Epithelial cell of proximal tubule (primary cell): ENCODE data around the gene SPECC1L. TPM values are rescaled to one million over a fixed set of nuclear protein-coding genes. Genes with fewer than 3 reads are reported as not detected.

Source experiments
- DNase-seq: peaks from one replicate; pipeline ENCODE4 v3.0.0-alpha.2; 2011; ENCODE audit warnings: low read depth
- H3K4me3 ChIP-seq: 2 replicates; pipeline ENCODE4 v1.5.1; 2011; ENCODE audit warnings: low read depth, mild to moderate bottlenecking, low read length
- CTCF ChIP-seq: conservative IDR thresholded peaks from 2 replicates; pipeline ENCODE4 v1.5.1; 2012; ENCODE audit warnings: low read depth, mild to moderate bottlenecking, low read length
- total RNA-seq: library from RNA; depleted of rRNA; stranded (reverse); fragments of >200 nt; gene quantifications from 2 replicates; pipeline ENCODE4 v1.2.3, GENCODE V29; 2015

The SPECC1L gene
- total RNA-seq, 1 donor from 2014 or later: 22.7 TPM

- TF ChIP-seq CTCF: no peak
Measured at GRCh38 chr22:24446260-24446611, 175.6 kb downstream of the SPECC1L start.

GRCh38 chr22:24450610-24451009 is 180.0 kb downstream of the SPECC1L start:
- DNase-seq: no peak
- TF ChIP-seq CTCF: no peak
- H3K4me3 ChIP-seq: no peak overlapping the region

More at GRCh38 chr22:24446260-24446611, 175.6 kb downstream of the SPECC1L start:
- H3K4me3 ChIP-seq: no peak overlapping the region
- no peak for DNase-seq

- no peak overlapping the region for H3K4me3 ChIP-seq
- no peak for DNase-seq
- TF ChIP-seq CTCF: no peak
Measured at GRCh38 chr22:24451162-24451561, 180.5 kb downstream of the SPECC1L start.

- no peak for DNase-seq
- H3K4me3 ChIP-seq: no peak overlapping the region
- no peak for TF ChIP-seq CTCF
Measured at GRCh38 chr22:24453853-24454252, 183.2 kb downstream of the SPECC1L start.

GRCh38 chr22:24455039-24455438 is 184.4 kb downstream of the SPECC1L start:
- TF ChIP-seq CTCF: no peak
- no peak for DNase-seq

GRCh38 chr22:24455751-24456426 is 185.3 kb downstream of the SPECC1L start:
- no peak overlapping the region for H3K4me3 ChIP-seq
- no peak for TF ChIP-seq CTCF
- no peak for DNase-seq

More at GRCh38 chr22:24455039-24455438, 184.4 kb downstream of the SPECC1L start:
- no peak overlapping the region for H3K4me3 ChIP-seq

- no peak overlapping the region for H3K4me3 ChIP-seq
- DNase-seq: no peak
- no peak for TF ChIP-seq CTCF
Measured at GRCh38 chr22:24457894-24458420, 187.3 kb downstream of the SPECC1L start.
